ENCODE data around the gene OCA2.

DNA sequence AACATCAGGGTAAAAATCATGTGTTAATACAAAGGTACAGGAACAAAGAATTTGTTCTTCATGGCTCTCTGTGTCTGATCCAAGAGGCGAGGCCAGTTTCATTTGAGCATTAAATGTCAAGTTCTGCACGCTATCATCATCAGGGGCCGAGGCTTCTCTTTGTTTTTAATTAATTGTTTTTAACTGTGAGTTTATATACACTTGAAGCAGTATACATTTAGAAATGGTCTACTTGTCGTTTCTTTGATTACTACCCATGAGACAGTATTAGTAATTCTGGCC lies 21.2 kb upstream of the OCA2 start:
- no peak for TF ChIP-seq EZH2 (IDR thresholded peaks at IDR 0.05; ENCODE audit: insufficient read depth, poor library complexity, severe bottlenecking)
- TF ChIP-seq EZH2phosphoT487 (IDR thresholded peaks at IDR 0.05; ENCODE audit: insufficient read depth, low read depth) = no peak

All from GM23248 (cell line).